ENCODE results near the gene FXYD6. TPM values are rescaled to one million over a fixed set of nuclear protein-coding genes. Genes with fewer than 3 reads are reported as not detected.

Gene FXYD6
- total and polyA plus RNA-seq, 7 donors, result 12.3 to 305 (median 243) TPM

GRCh38 chr11:117805045-117805444 lies 71.4 kb downstream of the FXYD6 start:
- H3K4me3 ChIP-seq, result no peak overlapping the region
- no peaks in the 10 kb centered on the region for H3K36me3 ChIP-seq
- WGBS, 2 donors, result 67 to 73% methylated on average over 1 of the region's 1 CpG
- H3K27ac ChIP-seq, result no peak overlapping the region
- TF ChIP-seq POLR2A (IDR thresholded peaks at IDR 0.05) (no peak), EP300 (IDR thresholded peaks at IDR 0.05) (no peak), CTCF (IDR thresholded peaks at IDR 0.05) (no peak), POLR2AphosphoS5 (IDR thresholded peaks at IDR 0.05) (peak in 1 of 4 donors; percentile 14)
- H3K27me3 ChIP-seq, result no peaks in the 10 kb centered on the region
- no peaks in the 10 kb centered on the region for H3K4me1 ChIP-seq
- H3K9me3 ChIP-seq, result no peaks in the 10 kb centered on the region
- intact Hi-C loops (cut with DNase I), result no loop called here
- no peak for DNase-seq

GRCh38 chr11:117803896-117804295 lies 72.6 kb downstream of the FXYD6 start:
- H3K27ac ChIP-seq, result no peak overlapping the region
- intact Hi-C loops (cut with DNase I), result no loop called here
- H3K9me3 ChIP-seq, result no peaks in the 10 kb centered on the region
- H3K4me1 ChIP-seq, result no peaks in the 10 kb centered on the region
- TF ChIP-seq POLR2AphosphoS5 (IDR thresholded peaks at IDR 0.05) (no peak), CTCF (IDR thresholded peaks at IDR 0.05) (no peak), POLR2A (IDR thresholded peaks at IDR 0.05) (no peak)
- WGBS, 2 donors, result 95 to 96% methylated on average over 8 of the region's 8 CpGs
- no peak overlapping the region for H3K4me3 ChIP-seq
- H3K27me3 ChIP-seq, result no peaks in the 10 kb centered on the region
- H3K36me3 ChIP-seq, result no peaks in the 10 kb centered on the region
- DNase-seq, result no peak

- Histone ChIP-seq H3K36me3 (no peaks in the 10 kb centered on the region), H3K9me3 (no peaks in the 10 kb centered on the region), H3K27me3 (peaks cover 24 to 37% (median 29%) of the 10 kb centered on the region in 3 donors), H3K4me3 (no peak overlapping the region), H3K4me1 (peaks cover 0 to 22% (median 21%) of the 10 kb centered on the region in 4 donors), H3K27ac (no peak overlapping the region)
- intact Hi-C loops (cut with DNase I), result no loop called here
- WGBS, 2 donors, result 18 to 65% methylated on average over 5 of the region's 5 CpGs
- TF ChIP-seq POLR2A (IDR thresholded peaks at IDR 0.05) (no peak), EP300 (IDR thresholded peaks at IDR 0.05) (no peak), POLR2AphosphoS5 (IDR thresholded peaks at IDR 0.05) (no peak), CTCF (IDR thresholded peaks at IDR 0.05) (no peak)
- no peak for DNase-seq
Observed at GRCh38 chr11:117799634-117800033, 76.8 kb downstream of the FXYD6 start.

GRCh38 chr11:117796872-117797529 lies 79.5 kb downstream of the FXYD6 start, which contains the start of gene DSCAML1:
DSCAML1 (minus strand) TSS chr11:117797216; CDS start chr11:117797079, 137 bp downstream.
- WGBS, 2 donors, result 6 to 9% methylated on average over 66 of the region's 66 CpGs
- Histone ChIP-seq H3K27me3 (peaks cover 24 to 60% (median 33%) of the 10 kb centered on the region in 3 donors), H3K4me1 (peaks cover 0 to 22% (median 21%) of the 10 kb centered on the region in 4 donors), H3K36me3 (no peaks in the 10 kb centered on the region), H3K4me3 (peak within 1 kb of the TSS in 3 of 4 donors; percentile 35 to 45 (median 41)), H3K9me3 (no peaks in the 10 kb centered on the region), H3K27ac (no peak within 1 kb of the TSS)
- no peak for DNase-seq
- intact Hi-C loops (cut with DNase I), result no loop called here
- TF ChIP-seq EP300 (IDR thresholded peaks at IDR 0.05) (no peak), POLR2AphosphoS5 (IDR thresholded peaks at IDR 0.05) (no peak), CTCF (IDR thresholded peaks at IDR 0.05) (no peak), POLR2A (IDR thresholded peaks at IDR 0.05) (no peak)

All from sigmoid colon (tissue), 7 donors.